D721Med (cell line): ENCODE data around the gene DDRGK1.
A peak's percentile ranks its signal among the peaks of the same experiment; 100 is the strongest.

Experiments
- DNase-seq: peaks from one replicate; pipeline ENCODE4 v3.0.0; 2011; ENCODE audit warnings: low spot score; ENCODE audit not compliant: insufficient read length
- FAIRE-seq: peaks from 2 replicates; lab custom pipeline; 2011; peaks lifted over from hg19 to GRCh38; lab: Jason Lieb, UNC
- CTCF ChIP-seq: IDR thresholded peaks from 2 replicates; pipeline ENCODE4 v1.5.1; 2012; ENCODE audit warnings: mild to moderate bottlenecking, control low read depth; ENCODE audit not compliant: insufficient read depth; ENCODE audit errors: missing control alignments

DDRGK1 gene

DNA sequence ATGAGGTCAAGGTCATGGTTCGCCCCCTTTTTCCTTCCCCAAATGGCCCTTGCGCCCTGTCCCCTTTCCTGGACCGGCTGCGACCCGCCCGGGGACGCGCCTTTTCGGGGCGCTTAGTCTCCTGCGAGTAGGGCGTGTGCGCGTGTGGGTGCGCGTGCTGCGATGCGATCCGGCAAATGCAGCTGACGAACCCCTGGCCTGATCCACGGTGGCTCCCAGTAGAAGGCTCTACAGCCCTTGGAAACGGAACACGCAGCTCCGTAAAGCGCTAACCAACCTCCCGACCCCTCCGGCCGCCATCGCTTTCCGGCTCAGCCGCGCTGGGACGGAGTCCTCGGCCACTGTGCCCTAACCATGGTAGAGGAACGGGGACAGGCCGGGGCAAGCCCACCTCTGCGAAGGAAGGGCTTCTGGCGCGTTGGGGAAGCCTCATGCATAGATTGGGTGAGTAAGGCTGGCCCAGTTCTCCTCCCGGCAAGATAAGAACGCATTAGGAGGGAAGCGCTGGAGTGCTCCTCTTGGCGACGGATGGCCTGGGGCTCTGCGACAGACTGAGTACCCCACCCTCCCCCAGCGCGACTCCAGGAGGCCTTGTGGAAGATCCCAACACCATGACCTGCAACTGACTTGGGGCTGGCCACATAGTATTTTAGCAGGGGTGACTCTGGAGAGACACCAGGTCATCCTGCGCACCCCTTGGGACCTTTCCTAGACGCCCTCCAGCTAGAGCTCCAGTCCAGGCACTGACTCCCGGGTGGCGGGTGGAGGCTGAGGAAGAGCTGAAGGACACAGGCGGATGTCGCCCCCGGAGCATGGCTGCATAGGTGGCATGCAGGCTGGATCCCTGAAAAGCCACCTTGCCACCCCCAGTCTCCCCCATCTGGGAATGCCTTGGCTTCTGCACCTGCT, 35.6 kb upstream of the DDRGK1 start:
- no peak for TF ChIP-seq CTCF
- DNase-seq: no peak
- no peak for FAIRE-seq

- no peak for FAIRE-seq
- DNase-seq: peak; percentile 45
- no peak for TF ChIP-seq CTCF
Observed at GRCh38 chr20:3239026-3239866, 34.8 kb upstream of the DDRGK1 start, which contains the start of gene SLC4A11. Gene SLC4A11 (minus strand): TSS chr20:3239190. CDS start chr20:3239137, 53 bp downstream.

GRCh38 chr20:3238616-3239025, 34.1 kb upstream of the DDRGK1 start:
- no peak for DNase-seq
- no peak for FAIRE-seq
- TF ChIP-seq CTCF: no peak

DNA sequence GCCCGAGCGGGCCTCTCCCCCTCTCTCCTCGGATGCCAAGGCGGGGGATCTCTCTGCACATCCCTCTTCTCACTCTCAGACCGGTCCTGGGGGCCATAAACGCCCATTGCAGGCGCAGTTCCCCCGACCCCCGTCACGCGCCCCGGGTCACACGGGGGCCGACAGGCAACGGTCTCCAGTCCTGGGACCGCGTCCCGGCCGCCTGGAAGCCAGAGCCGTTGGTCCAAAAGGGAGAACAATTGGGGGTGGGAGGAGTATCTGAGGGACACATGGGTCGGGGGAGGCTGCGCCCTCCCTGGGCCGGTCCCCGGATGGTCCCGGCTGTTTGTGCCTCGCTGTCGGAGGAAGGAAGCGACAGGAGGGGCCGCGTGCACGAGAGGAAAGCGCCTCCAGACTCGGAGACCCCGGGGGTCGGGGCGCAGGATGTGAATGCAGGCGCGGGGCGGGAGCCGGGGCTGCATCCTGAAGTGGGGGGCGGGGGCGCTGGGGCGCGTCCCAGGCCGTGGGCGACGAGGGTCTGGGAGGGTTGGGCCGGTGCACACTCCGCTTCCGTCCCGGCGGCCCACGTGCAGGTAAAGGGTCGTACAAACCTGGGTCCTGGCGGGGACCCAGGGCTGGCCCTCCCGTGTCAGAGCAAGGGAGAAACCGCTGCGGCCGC, 33.6 kb upstream of the DDRGK1 start:
- FAIRE-seq: no peak
- no peak for TF ChIP-seq CTCF

GRCh38 chr20:3237011-3237957, 32.8 kb upstream of the DDRGK1 start:
- no peak for FAIRE-seq
- no peak for DNase-seq
- no peak for TF ChIP-seq CTCF

More for the DNA sequence above, 33.6 kb upstream of the DDRGK1 start:
- no peak for DNase-seq
